Mammary epithelial cell (primary cell): ENCODE results near the gene AKAP10.

Source experiments
- CTCF ChIP-seq, 2 donors: IDR thresholded peaks in 1 of 2; conservative IDR thresholded peaks in 1 of 2; 2 replicates each; pipeline ENCODE4 v1.5.1; 2011 to 2012; ENCODE audit warnings: inconsistent platforms in 2 of 2, low read length in 2 of 2, mild to moderate bottlenecking in 2 of 2, control low read depth in 1 of 2, low read depth in 1 of 2; ENCODE audit not compliant: insufficient read depth in 1 of 2; ENCODE audit errors: extremely low read depth in 1 of 2
- EZH2 ChIP-seq: IDR thresholded peaks from 2 replicates; pipeline ENCODE4 v1.6.1; 2012; ENCODE audit warnings: low read length, inconsistent platforms, borderline replicate concordance

DNA sequence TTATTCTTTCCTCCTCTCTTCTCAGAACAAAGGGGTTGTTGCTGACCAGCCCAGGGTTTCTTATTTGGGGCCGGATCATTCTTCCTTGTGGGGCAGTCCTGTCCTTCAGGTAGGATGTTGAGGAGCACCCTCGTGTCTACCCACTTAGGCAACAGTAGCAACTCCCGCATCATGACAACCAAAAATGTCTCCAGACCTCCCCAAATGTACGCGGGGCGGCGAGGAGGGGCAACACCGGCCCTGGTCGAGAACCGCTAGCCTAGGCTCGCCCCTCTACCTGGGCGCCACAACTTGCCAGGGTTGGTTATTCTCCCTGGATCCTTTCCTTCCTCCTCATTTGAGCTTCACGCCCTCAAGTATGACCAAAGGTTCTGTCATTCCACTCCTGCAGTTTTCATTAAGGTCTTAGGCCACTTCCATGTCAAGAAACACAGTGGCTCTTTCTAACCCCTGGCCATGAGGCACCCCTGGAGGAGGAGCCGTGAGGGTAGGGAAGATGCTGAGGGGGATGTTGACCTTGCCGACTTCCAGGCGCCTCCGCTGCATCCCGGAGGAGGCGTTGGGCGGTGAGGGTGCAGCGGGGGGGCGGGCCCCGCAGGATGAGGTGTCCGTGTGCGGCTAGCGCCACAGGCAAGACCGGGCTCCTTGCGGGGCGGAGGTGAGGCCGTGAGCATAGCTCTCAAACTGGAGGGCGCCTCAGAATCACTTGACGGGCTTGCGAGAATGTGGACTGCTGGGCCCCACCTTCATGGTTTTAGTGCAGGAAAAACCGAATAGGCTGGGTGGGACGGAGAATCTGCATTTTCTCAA is 30.8 kb upstream of the AKAP10 start:
- TF ChIP-seq CTCF (conservative IDR thresholded peaks at IDR 0.05 in 1 of 2, IDR thresholded peaks at IDR 0.05 in 1 of 2; ENCODE audit: extremely low read depth in 1 of 2, insufficient read depth in 1 of 2, low read depth in 1 of 2, low read length in 2 of 2) (no peak), EZH2 (no peak)
